K562 (cell line): ENCODE results near the gene NFKB2. TPM values are rescaled to one million over a fixed set of nuclear protein-coding genes. Genes with fewer than 3 reads are reported as not detected.
A peak's percentile ranks its signal among the peaks of the same experiment; 100 is the strongest.

Source experiments
- C11orf30 ChIP-seq: fragments of 450-650 bp; IDR thresholded peaks from 2 replicates; pipeline ENCODE4 v1.6.1; 2016; ENCODE audit warnings: low read depth, mild to moderate bottlenecking
- CEBPZ ChIP-seq: fragments of 150-350 bp; IDR thresholded peaks from 2 replicates; pipeline ENCODE4 v1.6.1; 2014; ENCODE audit warnings: low read depth, mild to moderate bottlenecking, low read length, borderline replicate concordance
- EP300 ChIP-seq: IDR thresholded peaks from 2 replicates; pipeline ENCODE4 v1.6.1; 2012; ENCODE audit warnings: low read length, improper control_type of control experiment
- GATAD2B ChIP-seq: fragments of 450-650 bp; IDR thresholded peaks from 2 replicates; pipeline ENCODE4 v1.6.1; 2017; ENCODE audit warnings: mild to moderate bottlenecking, borderline replicate concordance
- LARP7 ChIP-seq: fragments of 450-650 bp; IDR thresholded peaks from 2 replicates; pipeline ENCODE4 v1.6.1; 2016
- PTRF ChIP-seq: fragments of 450-650 bp; IDR thresholded peaks from 2 replicates; pipeline ENCODE4 v1.6.1; 2016; ENCODE audit warnings: mild to moderate bottlenecking, missing genetic modification characterization, missing compliant biosample characterization
- RBM25 ChIP-seq: fragments of 200-400 bp; formaldehyde crosslinking; IDR thresholded peaks from 2 replicates; pipeline ENCODE4 v1.6.1; 2018; ENCODE audit warnings: low read length, low read depth, moderate library complexity; ENCODE audit not compliant: severe bottlenecking
- SMAD3 ChIP-seq: fragments of 450-650 bp; formaldehyde crosslinking; conservative IDR thresholded peaks from 2 replicates; pipeline ENCODE4 v1.4.0; 2020; ENCODE audit warnings: mild to moderate bottlenecking
- SMARCE1 ChIP-seq: fragments of 450-650 bp; IDR thresholded peaks from 2 replicates; pipeline ENCODE4 v1.7.1; 2016; ENCODE audit warnings: mild to moderate bottlenecking
- STAG1 ChIP-seq: sonication (generic); formaldehyde crosslinking; IDR thresholded peaks from 2 replicates; pipeline ENCODE4 v1.5.0; 2020; ENCODE audit warnings: missing genetic modification reagents, borderline replicate concordance
- SUPT5H ChIP-seq: fragments of 450-650 bp; IDR thresholded peaks from 2 replicates; pipeline ENCODE4 v1.6.1; 2016
- XRCC3 ChIP-seq: fragments of 450-650 bp; IDR thresholded peaks from 2 replicates; pipeline ENCODE4 v1.6.1; 2017; ENCODE audit warnings: mild to moderate bottlenecking, moderate library complexity
- ZBTB34 ChIP-seq: fragments of 250-450 bp; sonication (Bioruptor Pico); IDR thresholded peaks from 2 replicates; pipeline ENCODE4 v1.8.0; 2021; ENCODE audit warnings: mild to moderate bottlenecking, moderate library complexity
- ZBTB8A ChIP-seq: fragments of 450-650 bp; IDR thresholded peaks from 2 replicates; pipeline ENCODE4 v1.6.1; 2018; ENCODE audit warnings: mild to moderate bottlenecking, moderate library complexity; ENCODE audit not compliant: partially characterized antibody
- ZNF121 ChIP-seq: sonication (generic); formaldehyde crosslinking; conservative IDR thresholded peaks from 2 replicates; pipeline ENCODE4 v1.8.0; 2022; ENCODE audit warnings: missing genetic modification reagents
- ZNF274 ChIP-seq: IDR thresholded peaks from 2 replicates; pipeline ENCODE4 v1.6.1; 2011; ENCODE audit warnings: low read depth, mild to moderate bottlenecking, low read length, moderate library complexity, borderline replicate concordance
- ZNF282 ChIP-seq: sonication (generic); formaldehyde crosslinking; IDR thresholded peaks from 2 replicates; pipeline ENCODE4 v1.8.1; 2023; ENCODE audit warnings: missing genetic modification reagents
- ZNF311 ChIP-seq: fragments of 250-450 bp; sonication (Bioruptor Pico); IDR thresholded peaks from 2 replicates; pipeline ENCODE4 v1.4.0; 2020; ENCODE audit warnings: mild to moderate bottlenecking, moderate library complexity
- ZNF644 ChIP-seq: fragments of 200-800 bp; sonication (Bioruptor generic); IDR thresholded peaks from 2 replicates; pipeline ENCODE4 v1.6.1; 2016; ENCODE audit warnings: low read depth, missing genetic modification characterization, missing compliant biosample characterization
- ZNF830 ChIP-seq: fragments of 250-450 bp; sonication (Bioruptor Pico); IDR thresholded peaks from 2 replicates; pipeline ENCODE4 v1.5.0; 2021; ENCODE audit warnings: mild to moderate bottlenecking
- polyA plus RNA-seq, 8 experiments: library from polyadenylated mRNA; depleted of rRNA in 4 of 8; stranded (reverse) in 5 of 8; unstranded in 3 of 8; fragments of >200 nt; fragmentation: Nextera tagmentation in 2 of 8; fragmentation: Illumina TruSeq in 1 of 8; extraction: Ambion mirVana in 2 of 8; extraction: Trizol in 1 of 8; gene quantifications; 2 replicates each; pipeline versions ENCODE4 v1.2.1 to v1.2.3, GENCODE V29; 2011 to 2014; ENCODE audit warnings: inconsistent platforms in 1 of 8, missing spikeins in 1 of 8
- total RNA-seq, 7 experiments: library from RNA; depleted of rRNA in 6 of 7; stranded (reverse); fragments of >200 nt in 6 of 7; fragmentation: Illumina TruSeq in 2 of 7; extraction: Trizol in 2 of 7; gene quantifications; 2 replicates each; pipeline versions ENCODE4 v1.2.1 to v1.2.3, GENCODE V29; 2011 to 2021; ENCODE audit warnings: low replicate concordance in 1 of 7
- TF ChIP-seq, protein P1 (sequence below): fragments of 450-650 bp; formaldehyde crosslinking; IDR thresholded peaks from 2 replicates; pipeline ENCODE4 v1.4.0; 2022; ENCODE audit warnings: mild to moderate bottlenecking, moderate library complexity
- TF ChIP-seq, protein P2 (sequence below): fragments of 450-650 bp; IDR thresholded peaks from 2 replicates; pipeline ENCODE4 v1.6.1; 2016; ENCODE audit warnings: borderline replicate concordance

Gene NFKB2
- total and polyA plus RNA-seq, 9 of the 15 experiments (the other 6 are each of a cell fraction or from before 2014, with no cell fraction given): 0.07 to 20.3 (median 7.9) TPM

DNA sequence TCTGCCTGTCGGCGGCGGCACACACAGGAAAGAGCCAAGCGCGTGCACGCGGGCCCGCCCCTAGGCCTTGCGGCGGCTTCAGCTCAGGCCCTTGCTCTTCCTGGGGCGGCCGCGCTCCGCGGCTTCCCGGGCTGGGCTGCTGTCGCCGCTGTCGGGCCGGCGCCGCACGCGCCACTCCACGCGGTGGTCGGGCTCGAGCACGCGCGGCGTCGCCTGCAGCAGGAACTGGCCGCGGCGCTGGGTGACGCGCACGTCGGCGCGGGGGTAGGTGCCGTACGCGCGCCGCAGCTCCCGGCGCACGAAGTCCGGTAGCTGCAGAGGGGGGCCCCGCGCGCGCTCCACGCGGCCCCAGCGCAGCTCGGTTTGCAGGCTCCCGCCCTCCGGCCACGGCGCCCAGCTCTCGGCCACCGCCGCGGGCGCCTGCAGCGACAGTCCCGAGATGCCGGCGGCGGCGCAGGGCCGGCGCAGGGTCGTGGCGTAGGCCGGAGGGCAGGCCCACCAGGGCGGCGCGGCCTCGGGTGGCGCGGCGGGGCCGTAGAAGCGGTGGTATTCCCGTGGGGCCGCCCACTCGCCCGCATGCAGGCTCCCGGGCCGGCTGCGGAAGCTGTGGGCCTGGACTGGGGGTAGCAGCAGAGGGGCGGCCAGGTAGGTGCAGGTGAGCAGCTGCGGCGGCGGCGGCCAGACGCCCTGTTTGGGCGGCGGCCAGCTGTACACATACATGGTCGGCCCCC is 55.0 kb downstream of the NFKB2 start (continued):
- TF ChIP-seq, protein P1, sequence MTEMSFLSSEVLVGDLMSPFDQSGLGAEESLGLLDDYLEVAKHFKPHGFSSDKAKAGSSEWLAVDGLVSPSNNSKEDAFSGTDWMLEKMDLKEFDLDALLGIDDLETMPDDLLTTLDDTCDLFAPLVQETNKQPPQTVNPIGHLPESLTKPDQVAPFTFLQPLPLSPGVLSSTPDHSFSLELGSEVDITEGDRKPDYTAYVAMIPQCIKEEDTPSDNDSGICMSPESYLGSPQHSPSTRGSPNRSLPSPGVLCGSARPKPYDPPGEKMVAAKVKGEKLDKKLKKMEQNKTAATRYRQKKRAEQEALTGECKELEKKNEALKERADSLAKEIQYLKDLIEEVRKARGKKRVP (CRISPR knock-in tag): no peak
- TF ChIP-seq GATAD2B (peak; percentile 83; the same call in 1 of the 2 replicates), ZNF282 (CRISPR knock-in tag) (no peak), ZBTB34 (CRISPR knock-in tag) (no peak), EP300 (no peak), ZNF121 (CRISPR knock-in tag) (no peak), SMARCE1 (no peak), RBM25 (no peak), STAG1 (CRISPR knock-in tag) (no peak), SUPT5H (no peak), ZNF274 (no peak), PTRF (tag) (no peak), ZBTB8A (no peak), LARP7 (no peak), CEBPZ (no peak), XRCC3 (no peak), ZNF830 (CRISPR knock-in tag) (no peak), ZNF311 (CRISPR knock-in tag) (no peak), C11orf30 (no peak), SMAD3 (CRISPR knock-in tag) (no peak), ZNF644 (no peak)
- TF ChIP-seq, protein P2, sequence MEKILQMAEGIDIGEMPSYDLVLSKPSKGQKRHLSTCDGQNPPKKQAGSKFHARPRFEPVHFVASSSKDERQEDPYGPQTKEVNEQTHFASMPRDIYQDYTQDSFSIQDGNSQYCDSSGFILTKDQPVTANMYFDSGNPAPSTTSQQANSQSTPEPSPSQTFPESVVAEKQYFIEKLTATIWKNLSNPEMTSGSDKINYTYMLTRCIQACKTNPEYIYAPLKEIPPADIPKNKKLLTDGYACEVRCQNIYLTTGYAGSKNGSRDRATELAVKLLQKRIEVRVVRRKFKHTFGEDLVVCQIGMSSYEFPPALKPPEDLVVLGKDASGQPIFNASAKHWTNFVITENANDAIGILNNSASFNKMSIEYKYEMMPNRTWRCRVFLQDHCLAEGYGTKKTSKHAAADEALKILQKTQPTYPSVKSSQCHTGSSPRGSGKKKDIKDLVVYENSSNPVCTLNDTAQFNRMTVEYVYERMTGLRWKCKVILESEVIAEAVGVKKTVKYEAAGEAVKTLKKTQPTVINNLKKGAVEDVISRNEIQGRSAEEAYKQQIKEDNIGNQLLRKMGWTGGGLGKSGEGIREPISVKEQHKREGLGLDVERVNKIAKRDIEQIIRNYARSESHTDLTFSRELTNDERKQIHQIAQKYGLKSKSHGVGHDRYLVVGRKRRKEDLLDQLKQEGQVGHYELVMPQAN: no peak
